ENCODE results near the gene AQP12A. TPM values are rescaled to one million over a fixed set of nuclear protein-coding genes. Genes with fewer than 3 reads are reported as not detected.
"Not testable (repeated sequence)": the region's sequence is repeated elsewhere in the genome, so short reads cannot be mapped to it uniquely, and the experiment has no call there.

Gene AQP12A
- total RNA-seq, 2 experiments from 2014 or later, result not detected

- DNase-seq; H3K27me3 Mint-ChIP-seq; H3K9me3 Mint-ChIP-seq; CTCF ChIA-PET; POLR2A ChIA-PET; ATAC-seq; intact Hi-C loops (cut with micrococcal nuclease); H3K4me1 Mint-ChIP-seq (ENCODE audit: low read depth); H3K27ac Mint-ChIP-seq; H3K4me3 Mint-ChIP-seq; H3K36me3 Mint-ChIP-seq (ENCODE audit: low read depth): not testable (repeated sequence)
Observed at GRCh38 chr2:240683980-240684728, 7.5 kb upstream of the AQP12A start.

GRCh38 chr2:240685771-240686371 is 5.8 kb upstream of the AQP12A start:
- ATAC-seq (no peak), DNase-seq (no peak)
- no peak for TF ChIP-seq CTCF (IDR thresholded peaks at IDR 0.05)
- Mint-ChIP-seq H3K27ac (no peak overlapping the region), H3K9me3 (no peaks in the 10 kb centered on the region), H3K4me1 (ENCODE audit: low read depth) (peaks cover 2% of the 10 kb centered on the region), H3K27me3 (no peaks in the 10 kb centered on the region), H3K4me3 (no peak overlapping the region), H3K36me3 (ENCODE audit: low read depth) (no peaks in the 10 kb centered on the region)
- CTCF ChIA-PET, result interaction anchor here (1.1 to 1.4 kb wide), 2 partner anchors 100 to 172 kb away, joined by 3 read pairs; no protein-coding TSS in a partner anchor
- POLR2A ChIA-PET, result no interaction called here
- intact Hi-C loops (cut with micrococcal nuclease), result no loop called here

DNA sequence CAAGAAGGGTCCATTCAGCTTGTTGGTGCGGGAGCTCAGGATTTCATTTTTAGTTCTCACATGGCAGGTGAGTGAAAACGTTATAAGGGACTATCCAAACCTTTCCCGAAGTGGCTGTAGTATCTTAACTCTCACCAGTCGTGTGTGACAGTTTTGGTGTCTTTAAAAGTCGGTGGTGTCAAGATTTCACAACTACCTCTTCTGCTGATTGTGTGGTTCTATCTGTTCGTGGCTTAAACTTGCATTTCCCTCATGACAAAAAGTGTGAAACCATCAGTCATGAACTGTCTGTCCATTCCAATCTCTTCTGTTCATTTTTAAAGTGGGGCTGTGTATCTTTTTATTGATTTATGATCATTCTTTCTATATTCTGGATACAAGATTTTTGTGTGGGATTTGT is 5.2 kb upstream of the AQP12A start:
- ChIA-PET POLR2A (no interaction called here), CTCF (interaction anchor here (1.4 kb wide), 1 partner anchor 101 kb away, joined by 3 read pairs; no protein-coding TSS in a partner anchor)
- TF ChIP-seq CTCF (IDR thresholded peaks at IDR 0.05), result no peak
- intact Hi-C loops (cut with micrococcal nuclease), result no loop called here
- H3K27ac Mint-ChIP-seq, result no peak overlapping the region
- ATAC-seq (no peak), DNase-seq (no peak)
- H3K36me3 Mint-ChIP-seq (ENCODE audit: low read depth), result no peaks in the 10 kb centered on the region
- no peak overlapping the region for H3K4me3 Mint-ChIP-seq
- no peaks in the 10 kb centered on the region for H3K9me3 Mint-ChIP-seq
- peaks cover 2% of the 10 kb centered on the region for H3K4me1 Mint-ChIP-seq (ENCODE audit: low read depth)
- H3K27me3 Mint-ChIP-seq, result no peaks in the 10 kb centered on the region

GRCh38 chr2:240687045-240687740 is 4.5 kb upstream of the AQP12A start:
- TF ChIP-seq CTCF (IDR thresholded peaks at IDR 0.05), result no peak
- no peak for ATAC-seq
- DNase-seq, result no peak
- intact Hi-C loops (cut with micrococcal nuclease), result no loop called here
- Mint-ChIP-seq H3K27me3 (no peaks in the 10 kb centered on the region), H3K27ac (no peak overlapping the region), H3K36me3 (ENCODE audit: low read depth) (no peaks in the 10 kb centered on the region), H3K4me1 (ENCODE audit: low read depth) (peaks cover 2% of the 10 kb centered on the region), H3K9me3 (no peaks in the 10 kb centered on the region), H3K4me3 (no peak overlapping the region)
- ChIA-PET CTCF (interaction anchor here (1.4 kb wide), 1 partner anchor 101 kb away, joined by 3 read pairs; no protein-coding TSS in a partner anchor), POLR2A (interaction anchor here (0.6 kb wide), 1 partner anchor 63 kb away, joined by 3 read pairs; no protein-coding TSS in a partner anchor)

DNA sequence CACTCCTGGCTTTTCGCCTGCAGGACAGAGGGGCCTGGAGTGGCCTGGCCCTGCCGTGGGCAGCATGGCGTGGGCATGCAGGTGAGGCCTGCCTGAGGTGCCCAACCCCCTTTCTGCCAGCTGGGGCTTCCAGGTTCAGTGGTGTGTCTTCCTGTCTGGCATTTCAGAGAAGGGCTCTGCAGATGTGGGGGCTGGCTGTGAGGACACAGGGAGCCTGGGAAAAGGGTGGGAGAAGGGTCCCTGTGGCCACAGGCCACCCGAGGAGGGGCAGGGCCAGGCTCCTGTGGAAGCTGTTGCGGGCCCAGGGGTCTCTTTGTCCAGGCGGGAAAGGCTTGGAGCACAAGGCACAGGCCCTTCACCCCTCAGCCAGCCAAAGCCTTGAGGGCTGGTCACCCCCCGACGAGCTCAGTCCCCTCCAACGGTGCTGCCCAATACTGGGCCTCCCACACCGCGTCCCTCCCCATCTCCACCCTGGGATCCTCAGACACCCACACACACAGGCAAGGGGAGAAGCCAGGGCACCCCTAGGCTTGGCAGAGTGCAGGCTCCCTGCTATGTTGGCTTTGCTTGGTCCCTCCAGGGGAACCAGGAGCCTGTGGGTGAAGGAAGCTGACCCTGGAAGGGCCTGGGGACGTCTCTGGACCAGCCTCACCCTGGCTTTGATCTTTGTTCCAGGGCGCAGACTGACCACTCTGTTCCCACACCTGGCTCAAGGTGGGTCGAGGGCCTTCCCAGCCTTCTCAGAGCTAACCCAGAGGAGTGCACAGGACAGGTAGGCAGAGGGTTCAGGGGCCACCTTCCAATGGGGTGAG is 3.7 kb upstream of the AQP12A start:
- ATAC-seq, result no peak
- Mint-ChIP-seq H3K9me3 (no peaks in the 10 kb centered on the region), H3K27me3 (no peaks in the 10 kb centered on the region), H3K4me3 (no peak overlapping the region), H3K4me1 (ENCODE audit: low read depth) (peaks cover 2% of the 10 kb centered on the region), H3K27ac (no peak overlapping the region), H3K36me3 (ENCODE audit: low read depth) (no peaks in the 10 kb centered on the region)
- intact Hi-C loops (cut with micrococcal nuclease), result no loop called here
- ChIA-PET CTCF (no interaction called here), POLR2A (interaction anchor here (0.6 kb wide), 2 partner anchors 63 to 728 kb away, joined by 3 read pairs; no protein-coding TSS in a partner anchor)
- no peak for DNase-seq
- no peak for TF ChIP-seq CTCF (IDR thresholded peaks at IDR 0.05)
